PC-9 (cell line): ENCODE data around the gene ZNF394. TPM values are rescaled to one million over a fixed set of nuclear protein-coding genes. Genes with fewer than 3 reads are reported as not detected.

Source experiments
- BruUV-seq: library from RNA; stranded (reverse); fragments of 400-500 nt; replicated peaks from 2 replicates; lab custom pipeline; 2021; lab: Mats Ljungman, UMichigan
- CTCF ChIA-PET: fragments of 300-600 bp; sonication (Branson Sonifier 250); formaldehyde crosslinking; loops from one replicate; lab custom pipeline; 2022; ENCODE audit warnings: antibody characterized with exemption; lab: Charles Lee
- POLR2A ChIA-PET: fragments of 300-600 bp; sonication (Branson Sonifier 250); formaldehyde crosslinking; loops from one replicate; lab custom pipeline; 2022; ENCODE audit warnings: antibody characterized with exemption; ENCODE audit not compliant: unreplicated experiment; lab: Charles Lee
- DNase-seq, 2 experiments: peaks; one replicate each; pipeline versions ENCODE4 v3.0.0 to v3.0.0-alpha.2; 2015 to 2022; ENCODE audit warnings: mixed read lengths in 1 of 2
- H2AFZ ChIP-seq: fragments of 200-600 bp; sonication (generic); 2 replicates; pipeline ENCODE4 v1.8.1; 2017; ENCODE audit warnings: antibody characterized with exemption
- H3F3A ChIP-seq: fragments of 200-600 bp; sonication (generic); 2 replicates; pipeline ENCODE4 v1.8.1; 2017; ENCODE audit warnings: antibody characterized with exemption, mild to moderate bottlenecking, low read depth; ENCODE audit not compliant: insufficient read depth
- H3K27ac ChIP-seq: fragments of 200-600 bp; sonication (generic); 2 replicates; pipeline ENCODE4 v1.6.1; 2016; ENCODE audit warnings: mixed run types
- H3K27me3 ChIP-seq: fragments of 200-600 bp; sonication (generic); 2 replicates; pipeline ENCODE4 v1.6.1; 2016; ENCODE audit warnings: low read depth, mixed run types; ENCODE audit not compliant: insufficient read depth
- H3K36me3 ChIP-seq: fragments of 200-600 bp; sonication (generic); 2 replicates; pipeline ENCODE4 v1.6.1; 2016; ENCODE audit warnings: low read depth, mixed run types
- H3K4me1 ChIP-seq: fragments of 200-600 bp; sonication (generic); replicated peaks from 2 replicates; pipeline ENCODE4 v1.6.1; 2016; ENCODE audit warnings: mixed run types; ENCODE audit not compliant: insufficient read depth
- H3K4me2 ChIP-seq: fragments of 200-600 bp; sonication (generic); 2 replicates; pipeline ENCODE4 v1.6.1; 2017; ENCODE audit warnings: mixed run types
- H3K4me3 ChIP-seq: fragments of 200-600 bp; sonication (generic); 2 replicates; pipeline ENCODE4 v1.6.1; 2016; ENCODE audit warnings: mixed run types
- H3K79me2 ChIP-seq: fragments of 200-600 bp; sonication (generic); 2 replicates; pipeline ENCODE4 v1.6.1; 2017; ENCODE audit warnings: low read depth, mixed run types
- H3K9me2 ChIP-seq: fragments of 200-600 bp; sonication (generic); 2 replicates; pipeline ENCODE4 v1.8.1; 2017; ENCODE audit warnings: mild to moderate bottlenecking; ENCODE audit not compliant: insufficient read depth
- H3K9me3 ChIP-seq: fragments of 200-600 bp; sonication (generic); 2 replicates; pipeline ENCODE4 v1.8.1; 2016; ENCODE audit warnings: low read depth; ENCODE audit not compliant: insufficient read depth
- H4K20me1 ChIP-seq: fragments of 200-600 bp; sonication (generic); 2 replicates; pipeline ENCODE4 v1.8.1; 2017; ENCODE audit not compliant: insufficient read depth
- EZH2 ChIP-seq: fragments of 200-600 bp; sonication (generic); IDR thresholded peaks from 2 replicates; pipeline ENCODE4 v1.8.0; 2017; ENCODE audit warnings: antibody characterized with exemption, low read depth
- intact Hi-C: fragments of 100-400 bp; cut with micrococcal nuclease; formaldehyde crosslinking; loops from one replicate; pipeline ENCODE4 v1.10.0; 2022; ENCODE audit not compliant: unreplicated experiment
- total RNA-seq: library from RNA; stranded (reverse); gene quantifications from 2 replicates; pipeline ENCODE4 v1.2.3, GENCODE V29; 2021
- TF ChIP-seq, protein P1 (sequence below): fragments of 200-600 bp; sonication (generic); conservative IDR thresholded peaks from 2 replicates; pipeline ENCODE4 v1.6.1; 2017; ENCODE audit warnings: mixed run types, antibody characterized with exemption, mild to moderate bottlenecking, moderate library complexity

The ZNF394 gene
- total RNA-seq, 1 experiment from 2014 or later = 21.1 TPM

DNA sequence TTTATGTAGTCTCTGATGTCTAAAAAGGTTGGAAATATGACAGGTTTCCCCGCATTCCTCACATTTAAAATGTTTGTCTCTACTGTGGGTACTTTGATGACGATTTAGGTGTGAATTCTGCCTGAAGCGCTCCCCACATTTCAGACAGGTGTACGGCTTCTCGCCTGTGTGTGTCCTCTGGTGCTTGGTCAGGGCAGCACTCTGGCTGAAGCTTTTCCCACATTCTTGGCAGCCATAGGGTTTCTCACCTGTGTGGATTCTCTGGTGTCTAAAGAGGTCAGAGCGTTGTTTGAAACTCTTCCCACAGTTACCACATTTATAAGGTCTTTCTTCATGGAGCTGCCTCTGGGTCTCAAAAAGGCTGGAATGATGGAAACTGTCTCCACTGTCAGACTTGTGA lies 6.3 kb downstream of the ZNF394 start:
- Histone ChIP-seq H2AFZ (no peak overlapping the region), H3K4me2 (no peak overlapping the region), H3F3A (peaks cover 15% of the 10 kb centered on the region; the same call in 1 of the 2 replicates), H3K9me2 (no peaks in the 10 kb centered on the region), H3K4me1 (peaks cover 14% of the 10 kb centered on the region), H4K20me1 (peaks cover 14% of the 10 kb centered on the region), H3K36me3 (peaks cover 30% of the 10 kb centered on the region), H3K79me2 (peaks cover 37% of the 10 kb centered on the region), H3K4me3 (no peak overlapping the region; the same call in 1 of the 2 replicates), H3K9me3 (peaks cover 18% of the 10 kb centered on the region), H3K27me3 (no peaks in the 10 kb centered on the region), H3K27ac (no peak overlapping the region)
- ChIA-PET POLR2A (no interaction called here), CTCF (interaction anchor here (0.7 kb wide), 1 partner anchor 281 kb away, joined by 3 read pairs; no protein-coding TSS in a partner anchor)
- intact Hi-C loops = no loop called here
- no peak for DNase-seq
- TF ChIP-seq EZH2 = no peak
- TF ChIP-seq, protein P1, sequence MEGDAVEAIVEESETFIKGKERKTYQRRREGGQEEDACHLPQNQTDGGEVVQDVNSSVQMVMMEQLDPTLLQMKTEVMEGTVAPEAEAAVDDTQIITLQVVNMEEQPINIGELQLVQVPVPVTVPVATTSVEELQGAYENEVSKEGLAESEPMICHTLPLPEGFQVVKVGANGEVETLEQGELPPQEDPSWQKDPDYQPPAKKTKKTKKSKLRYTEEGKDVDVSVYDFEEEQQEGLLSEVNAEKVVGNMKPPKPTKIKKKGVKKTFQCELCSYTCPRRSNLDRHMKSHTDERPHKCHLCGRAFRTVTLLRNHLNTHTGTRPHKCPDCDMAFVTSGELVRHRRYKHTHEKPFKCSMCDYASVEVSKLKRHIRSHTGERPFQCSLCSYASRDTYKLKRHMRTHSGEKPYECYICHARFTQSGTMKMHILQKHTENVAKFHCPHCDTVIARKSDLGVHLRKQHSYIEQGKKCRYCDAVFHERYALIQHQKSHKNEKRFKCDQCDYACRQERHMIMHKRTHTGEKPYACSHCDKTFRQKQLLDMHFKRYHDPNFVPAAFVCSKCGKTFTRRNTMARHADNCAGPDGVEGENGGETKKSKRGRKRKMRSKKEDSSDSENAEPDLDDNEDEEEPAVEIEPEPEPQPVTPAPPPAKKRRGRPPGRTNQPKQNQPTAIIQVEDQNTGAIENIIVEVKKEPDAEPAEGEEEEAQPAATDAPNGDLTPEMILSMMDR = no peak
- no TSS peak for BruUV-seq

DNA sequence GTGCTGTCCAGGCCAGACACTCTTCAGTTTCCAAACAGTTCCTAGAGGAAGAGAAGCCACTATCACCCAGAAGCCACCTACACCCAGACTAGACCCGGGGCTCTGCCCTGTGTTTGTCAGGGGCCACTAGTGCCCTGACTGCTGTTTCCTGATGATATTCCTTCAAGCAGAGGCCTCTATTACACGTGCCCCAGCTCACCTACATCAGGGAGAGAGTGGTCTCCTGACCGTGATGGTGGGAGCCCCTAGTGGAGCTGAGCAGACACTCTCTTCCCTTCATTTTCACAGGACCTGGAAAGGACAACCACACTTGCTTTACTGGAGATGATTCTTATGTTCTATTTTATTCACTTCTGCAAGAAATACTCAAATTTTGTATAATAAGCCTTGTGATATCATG lies 9.2 kb downstream of the ZNF394 start:
- CTCF ChIA-PET = no interaction called here
- POLR2A ChIA-PET = no interaction called here
- Histone ChIP-seq H3K4me3 (no peak overlapping the region), H3K4me1 (no peaks in the 10 kb centered on the region), H3K27me3 (no peaks in the 10 kb centered on the region), H3F3A (peaks cover 17% of the 10 kb centered on the region; the same call in 1 of the 2 replicates), H3K79me2 (peaks cover 10% of the 10 kb centered on the region; the same call in 1 of the 2 replicates), H3K4me2 (no peak overlapping the region), H2AFZ (no peak overlapping the region), H3K9me2 (no peaks in the 10 kb centered on the region), H4K20me1 (no peaks in the 10 kb centered on the region), H3K27ac (no peak overlapping the region), H3K36me3 (peaks cover 26% of the 10 kb centered on the region), H3K9me3 (peaks cover 14% of the 10 kb centered on the region)
- DNase-seq = no peak
- BruUV-seq = no TSS peak
- intact Hi-C loops = no loop called here
- TF ChIP-seq EZH2 = no peak
- TF ChIP-seq, protein P1 = no peak

DNA sequence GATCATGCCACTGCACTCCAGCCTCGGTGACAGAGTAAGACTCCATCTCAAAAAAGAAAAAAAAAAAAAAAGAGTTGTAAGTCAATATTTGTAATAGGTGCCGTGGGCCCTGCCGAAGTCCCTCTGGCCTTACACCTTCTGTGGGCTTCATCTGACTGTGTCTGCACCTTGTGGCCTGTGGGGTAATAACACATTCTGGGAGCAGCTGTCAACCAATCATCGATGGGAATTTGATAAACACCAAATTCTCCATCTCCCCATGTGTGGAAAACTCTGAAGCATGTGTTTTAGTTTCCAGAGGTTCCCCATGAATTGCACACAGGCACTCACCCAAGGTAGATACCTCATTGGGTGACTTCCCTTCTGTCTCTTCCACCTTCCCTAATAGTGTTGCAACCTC lies 10.8 kb downstream of the ZNF394 start:
- H3K9me3 ChIP-seq = peaks cover 11% of the 10 kb centered on the region; the same call in 1 of the 2 replicates
- no peak overlapping the region for H3K4me2 ChIP-seq
- H2AFZ ChIP-seq = no peak overlapping the region
- H3K27ac ChIP-seq = no peak overlapping the region
- H3K36me3 ChIP-seq = peaks cover 24% of the 10 kb centered on the region
- no peak for DNase-seq
- no peak overlapping the region for H3K4me3 ChIP-seq
- H3K9me2 ChIP-seq = no peaks in the 10 kb centered on the region
- H3F3A ChIP-seq = peaks cover 17% of the 10 kb centered on the region; the same call in 1 of the 2 replicates
- ChIA-PET POLR2A (no interaction called here), CTCF (no interaction called here)
- BruUV-seq = no TSS peak
- no peaks in the 10 kb centered on the region for H3K4me1 ChIP-seq
- TF ChIP-seq, protein P1 = no peak
- no peak for TF ChIP-seq EZH2
- H3K79me2 ChIP-seq = no peaks in the 10 kb centered on the region
- no peaks in the 10 kb centered on the region for H4K20me1 ChIP-seq
- intact Hi-C loops = no loop called here
- no peaks in the 10 kb centered on the region for H3K27me3 ChIP-seq
